Fibroblast of skin of left quadriceps (primary cell): ENCODE results near the gene CFL2.
"Not testable (repeated sequence)": the region's sequence is repeated elsewhere in the genome, so short reads cannot be mapped to it uniquely, and the experiment has no call there.

Experiments
- DNase-seq, 2 experiments: peaks; one replicate each; pipeline ENCODE4 v3.0.0-alpha.2; 2013; ENCODE audit warnings: low read depth in 2 of 2

The CFL2 gene

DNA sequence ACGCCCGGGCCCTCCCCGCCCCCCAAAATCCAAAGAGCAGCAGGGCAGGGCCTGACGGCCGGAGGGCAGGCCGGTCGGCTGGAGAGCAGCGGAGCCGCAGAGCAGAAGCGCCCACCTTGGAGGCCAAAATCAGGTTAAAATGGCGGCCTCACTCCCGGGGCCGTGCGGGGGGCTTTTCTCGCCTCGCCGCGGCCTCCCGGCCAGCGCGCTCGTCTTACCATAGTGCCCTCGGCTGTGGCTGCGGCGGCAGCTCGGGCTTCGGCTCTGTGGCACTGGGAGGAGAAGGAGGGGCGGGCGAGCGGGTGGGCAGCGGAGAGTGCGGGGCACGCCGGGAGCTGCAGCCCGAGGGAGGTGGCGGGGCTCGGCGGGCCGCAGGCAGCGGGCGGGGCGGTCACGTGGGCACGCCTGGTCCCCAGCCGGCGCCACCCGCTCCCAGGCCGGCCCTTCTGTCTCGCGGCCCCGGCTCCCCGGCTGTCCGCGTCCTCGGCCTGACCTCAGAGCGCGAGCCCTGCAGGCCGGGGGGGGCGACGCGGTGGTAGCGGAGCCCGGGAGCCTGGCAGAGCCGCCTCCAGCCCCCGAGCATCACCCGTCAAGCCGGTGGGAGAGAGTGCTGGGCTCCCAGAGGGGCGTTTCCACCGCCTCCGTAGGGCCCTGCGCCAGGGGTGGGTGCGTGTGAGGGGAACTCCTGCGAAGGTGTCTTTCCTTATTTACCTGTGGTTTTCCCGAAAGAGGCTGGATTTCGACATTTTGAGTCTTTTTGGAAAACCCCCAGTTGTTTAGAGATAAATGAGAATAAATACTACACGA lies at the start of gene CFL2:
Gene CFL2, minus strand, starts transcription at position 274 of the 807 bp plus-strand sequence. Its CDS starts 53 bp downstream, at position 221.
- DNase-seq = no peak

DNA sequence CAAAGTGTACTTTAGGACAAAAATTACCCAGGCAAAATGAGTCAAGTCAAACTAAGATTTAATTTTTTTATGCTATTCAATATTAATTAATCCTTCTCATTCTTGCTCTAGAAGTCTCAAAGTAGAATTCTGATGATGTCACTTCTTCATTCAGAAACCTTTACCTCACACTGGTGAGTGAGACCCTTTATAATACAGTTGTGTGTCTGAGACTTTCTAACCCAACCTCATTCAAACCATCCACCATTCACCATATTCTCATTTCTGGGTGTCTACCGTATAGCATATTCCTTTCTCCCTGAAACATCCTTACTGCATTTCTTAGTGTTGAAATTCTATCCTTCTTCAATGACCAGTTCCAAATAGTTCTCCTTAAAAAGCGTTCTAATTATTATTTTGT lies 40.8 kb upstream of the CFL2 start:
- no peak for DNase-seq

DNA sequence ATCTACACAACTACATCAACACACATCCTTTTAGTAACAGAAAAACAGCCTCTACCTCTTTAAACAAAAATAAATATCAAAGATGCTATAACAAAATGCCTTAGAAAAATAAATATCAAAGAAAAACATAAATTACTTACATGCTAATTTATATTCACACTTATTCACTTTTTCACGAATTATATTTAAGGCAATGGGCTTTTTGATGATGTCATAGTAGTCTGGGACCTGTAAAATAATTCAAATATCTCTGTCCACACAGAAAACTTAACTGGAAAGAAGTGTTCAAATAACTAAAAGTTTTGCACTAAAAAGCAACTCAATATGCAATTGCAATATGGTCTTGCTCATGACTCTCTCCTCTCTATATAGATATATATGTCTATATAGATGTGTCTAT lies 40.3 kb upstream of the CFL2 start:
- DNase-seq = no peak

DNA sequence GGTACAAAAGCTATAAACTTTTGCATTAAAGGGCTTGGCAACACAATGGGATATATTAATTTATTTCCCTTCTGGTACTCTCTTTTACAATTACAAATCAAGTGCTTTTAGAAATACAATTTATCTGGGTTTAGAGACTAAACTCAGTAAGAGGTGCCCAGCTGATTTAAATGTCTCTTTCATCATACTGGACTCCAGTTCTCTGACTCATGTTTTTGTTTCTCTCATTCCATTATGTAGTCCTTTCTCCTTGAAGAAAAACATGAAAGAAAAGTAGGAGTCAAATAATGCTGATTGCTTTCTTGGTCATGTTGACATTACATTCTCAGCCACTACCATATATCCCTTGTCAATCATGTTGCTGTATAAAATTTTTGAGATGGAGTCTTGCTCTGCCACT lies 36.3 kb upstream of the CFL2 start:
- no peak for DNase-seq

DNA sequence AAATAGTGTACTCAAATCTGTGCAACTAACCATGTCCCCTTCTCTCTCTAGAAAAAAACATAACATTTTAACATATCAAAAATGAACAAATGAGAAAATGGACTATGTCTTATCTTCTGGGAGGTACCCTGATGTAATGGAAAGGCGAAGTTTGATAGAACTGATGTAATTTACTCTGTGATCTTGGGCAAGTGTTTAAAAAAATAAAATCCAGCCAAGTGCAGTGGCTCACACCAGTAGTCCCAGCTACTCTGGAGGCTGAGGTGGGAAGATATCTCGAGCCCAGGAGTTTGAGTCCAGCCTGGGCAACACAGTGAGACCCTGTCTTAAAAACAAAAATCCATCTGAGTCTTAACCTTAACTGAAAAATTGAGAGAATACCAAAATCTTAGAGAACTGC lies 35.8 kb upstream of the CFL2 start:
- DNase-seq = no peak

DNA sequence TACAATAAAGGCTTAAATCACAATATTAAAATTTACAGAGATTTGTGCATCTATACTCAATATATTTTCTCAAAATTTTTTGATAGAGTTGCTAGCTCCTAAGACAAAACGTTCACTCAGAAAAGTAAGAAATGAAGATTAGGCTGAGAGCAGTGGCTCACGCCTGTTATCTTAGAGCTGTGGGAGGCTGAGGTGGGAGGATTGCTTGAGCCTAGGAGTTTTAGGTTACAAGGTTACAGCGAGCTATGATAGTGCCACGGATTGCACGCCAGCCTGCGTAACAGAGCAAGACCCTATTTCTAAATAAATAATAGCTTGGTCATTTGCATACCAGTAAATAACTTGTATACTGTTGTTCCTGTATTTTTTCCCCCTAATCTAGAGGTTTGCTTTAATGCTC lies 35.0 kb upstream of the CFL2 start:
- no peak for DNase-seq

DNA sequence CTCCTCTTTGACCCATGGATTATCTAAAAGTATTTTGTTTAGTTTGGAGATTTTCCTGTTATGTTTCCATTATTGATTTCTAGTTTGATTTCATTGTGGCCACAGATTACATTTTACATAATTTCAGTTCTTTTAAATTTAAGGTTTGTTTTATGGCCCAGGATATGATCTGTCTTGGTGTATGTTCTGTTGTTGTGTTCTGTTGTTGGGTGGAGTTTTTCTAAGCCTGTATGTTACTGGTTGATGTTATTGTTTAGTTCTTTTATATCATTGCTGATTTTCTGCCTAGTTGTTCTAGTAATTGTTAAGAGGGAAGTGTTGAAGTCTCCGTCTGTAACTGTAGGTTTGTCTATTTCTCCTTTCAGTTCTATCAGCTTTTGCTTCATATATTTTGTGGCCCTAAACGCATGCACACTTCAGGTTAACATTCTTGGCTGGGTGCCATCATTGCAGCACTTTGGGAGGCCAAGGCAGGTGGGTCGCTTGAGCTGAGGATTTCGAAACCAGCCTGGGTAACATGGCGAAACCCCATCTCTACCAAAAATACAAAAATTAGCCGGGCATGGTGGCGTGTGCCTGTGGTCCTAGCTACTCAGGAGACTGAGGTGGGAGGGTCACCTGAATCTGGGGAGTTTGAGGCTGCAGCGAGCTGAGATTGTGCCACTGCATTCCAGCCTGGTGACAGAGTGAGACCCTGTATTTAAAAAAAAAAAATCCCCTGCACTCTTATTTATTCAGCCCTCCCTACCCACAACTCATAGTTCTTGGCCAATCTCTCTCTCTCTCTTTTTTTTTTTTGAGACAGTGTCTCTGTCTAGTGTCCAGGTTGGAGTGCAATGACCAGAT lies 28.1 kb upstream of the CFL2 start:
- DNase-seq = no peak

DNA sequence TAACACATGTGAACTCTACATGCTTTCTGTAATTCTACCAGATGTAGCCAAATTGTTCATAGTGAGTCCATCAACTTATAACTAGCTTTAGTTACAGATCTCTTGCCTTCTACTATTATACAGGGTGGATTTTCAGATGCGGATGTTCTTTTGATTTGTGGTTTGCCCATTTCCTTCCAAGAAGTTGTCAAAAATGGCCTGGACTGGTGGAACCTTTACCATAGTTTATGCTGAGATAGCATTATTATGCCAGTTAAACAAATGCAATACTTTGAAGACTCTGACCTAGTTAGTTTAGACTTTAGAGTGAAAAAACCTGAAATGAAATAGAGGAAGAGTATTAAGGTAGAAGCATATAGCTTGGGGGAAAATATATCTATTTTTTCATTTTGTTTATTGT lies 27.4 kb upstream of the CFL2 start:
- no peak for DNase-seq

DNA sequence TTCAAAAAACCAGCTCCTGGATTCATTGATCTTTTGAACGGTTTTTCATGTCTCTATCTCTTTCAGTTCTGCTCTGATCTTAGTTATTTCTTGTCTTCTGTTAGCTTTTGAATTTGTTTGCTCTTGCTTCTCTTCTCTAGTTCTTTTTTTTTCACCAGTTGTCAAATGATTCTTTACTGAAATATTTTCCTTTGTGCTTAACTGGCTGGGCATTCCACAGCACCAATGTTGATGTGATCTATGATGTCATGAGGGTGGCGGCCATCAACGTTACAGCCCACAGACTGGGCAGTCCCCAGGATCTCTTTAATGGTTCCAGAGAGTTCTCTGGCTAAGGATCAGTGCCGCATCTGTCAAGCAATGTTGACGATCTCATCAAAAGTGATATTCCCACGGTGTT lies 25.7 kb upstream of the CFL2 start:
- not testable (repeated sequence) for DNase-seq

DNA sequence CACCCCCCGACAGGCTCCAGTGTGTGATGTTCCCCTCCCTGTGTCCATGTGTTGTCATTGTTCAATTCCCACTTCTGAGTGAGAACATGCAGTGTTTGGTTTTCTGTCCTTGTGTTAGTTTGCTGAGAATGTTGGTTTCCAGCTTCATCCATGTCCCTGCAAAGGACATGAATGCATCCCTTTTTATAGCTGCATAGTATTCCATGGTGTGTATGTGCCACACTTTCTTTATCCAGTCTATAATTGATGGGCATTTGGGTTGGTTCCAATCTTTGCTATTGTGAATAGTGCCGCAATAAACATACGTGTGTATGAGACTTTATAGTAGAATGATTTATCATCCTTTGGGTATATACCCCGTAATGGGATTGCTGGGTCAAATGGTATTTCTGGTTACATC lies 22.7 kb upstream of the CFL2 start:
- not testable (repeated sequence) for DNase-seq

DNA sequence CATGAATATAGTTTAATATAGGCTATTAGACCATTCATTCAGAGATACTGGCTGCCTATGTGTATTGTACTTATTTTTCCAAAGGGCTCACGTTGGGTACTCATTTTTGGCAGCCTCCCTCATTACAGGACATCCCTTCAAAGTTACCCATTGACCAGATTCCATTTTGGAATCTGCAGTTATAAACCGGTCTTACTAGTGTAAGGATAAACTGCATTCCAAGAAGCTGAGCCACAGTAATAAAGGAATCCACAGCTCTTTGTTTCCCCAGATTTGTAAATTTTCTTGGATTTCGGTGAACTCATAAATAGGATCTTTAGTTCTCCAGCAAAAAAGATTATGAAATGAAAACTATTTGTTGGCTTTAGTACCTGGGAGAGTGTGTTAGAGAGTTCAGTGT lies 18.9 kb upstream of the CFL2 start:
- peak in 1 of 2 experiments; percentile 49 for DNase-seq

DNA sequence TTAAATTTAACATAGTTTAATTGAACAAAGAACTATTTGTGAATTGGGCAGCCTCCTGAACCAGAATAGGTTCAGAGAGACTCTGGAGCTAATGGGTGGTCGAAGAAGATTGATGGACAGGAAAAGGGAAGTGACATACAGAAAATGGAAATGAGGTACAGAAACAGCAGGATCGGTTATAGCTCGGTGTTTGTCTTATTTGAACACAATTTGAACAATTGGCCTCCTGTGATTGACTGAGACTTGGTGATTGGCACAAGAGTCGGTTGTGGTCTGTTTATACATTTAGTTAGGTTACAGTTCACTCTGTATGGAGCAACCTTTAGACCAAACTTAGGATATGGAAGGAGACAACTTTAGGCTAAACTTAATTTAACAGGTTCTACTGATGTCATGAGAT lies 18.4 kb upstream of the CFL2 start:
- DNase-seq = no peak

DNA sequence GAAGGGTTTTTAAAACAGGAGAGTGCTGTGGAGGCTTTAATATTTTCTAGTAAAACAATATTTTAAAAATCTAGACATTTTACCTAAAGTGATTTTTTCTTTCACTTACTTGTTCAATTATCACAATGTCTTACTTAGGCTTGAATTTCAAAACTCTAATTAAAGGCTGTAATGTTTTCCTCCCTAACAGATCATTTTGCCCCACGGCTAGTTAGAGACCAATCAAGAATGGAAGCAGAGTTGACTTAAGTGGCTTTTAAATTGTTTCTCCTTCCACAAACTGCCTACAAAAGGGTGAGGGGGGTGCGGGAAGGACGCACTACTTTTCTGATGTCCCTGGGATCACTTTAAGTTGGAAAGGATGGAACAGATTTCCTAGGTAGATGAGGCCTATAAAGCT lies 9.5 kb upstream of the CFL2 start:
- DNase-seq = no peak

DNA sequence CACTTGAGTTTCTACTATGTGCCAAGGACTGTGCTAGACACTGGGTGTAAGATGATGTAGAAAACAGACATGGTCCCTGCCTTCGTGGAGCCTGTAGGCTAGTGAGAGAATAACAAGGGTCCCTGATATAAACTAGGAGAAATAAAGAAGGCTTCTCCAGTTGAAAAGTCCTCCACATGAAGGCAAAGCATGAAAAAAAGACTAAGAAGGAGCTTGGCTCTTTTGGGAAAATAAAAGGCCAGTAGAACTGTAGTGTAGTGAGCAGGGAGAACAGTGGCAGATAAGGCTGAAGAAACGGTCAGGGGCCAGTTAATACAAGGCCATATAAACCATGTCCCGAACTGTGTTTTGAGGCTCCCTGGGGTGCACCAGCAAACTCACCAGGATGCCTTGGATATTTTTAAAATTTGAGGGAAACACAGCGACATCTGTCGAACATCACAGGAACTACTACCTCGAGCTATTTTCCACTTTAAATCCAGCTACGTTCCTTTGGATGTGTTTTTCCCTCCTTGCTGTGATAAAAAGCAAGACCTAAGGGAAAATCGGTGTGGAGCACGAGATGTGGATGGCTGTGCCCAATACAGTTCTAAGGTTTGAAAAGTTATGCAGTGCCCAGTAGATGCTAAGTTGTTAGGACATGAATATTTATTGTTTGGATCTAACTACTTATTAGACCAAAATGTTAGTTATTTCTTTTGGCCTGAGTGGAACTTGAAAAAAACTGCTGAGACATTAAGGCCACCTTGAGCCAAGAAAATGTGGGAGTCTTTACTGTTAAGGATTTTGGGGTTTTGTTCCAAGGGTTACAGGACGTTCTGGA lies 8.5 kb upstream of the CFL2 start:
- peak; percentile 52 to 61 for DNase-seq

DNA sequence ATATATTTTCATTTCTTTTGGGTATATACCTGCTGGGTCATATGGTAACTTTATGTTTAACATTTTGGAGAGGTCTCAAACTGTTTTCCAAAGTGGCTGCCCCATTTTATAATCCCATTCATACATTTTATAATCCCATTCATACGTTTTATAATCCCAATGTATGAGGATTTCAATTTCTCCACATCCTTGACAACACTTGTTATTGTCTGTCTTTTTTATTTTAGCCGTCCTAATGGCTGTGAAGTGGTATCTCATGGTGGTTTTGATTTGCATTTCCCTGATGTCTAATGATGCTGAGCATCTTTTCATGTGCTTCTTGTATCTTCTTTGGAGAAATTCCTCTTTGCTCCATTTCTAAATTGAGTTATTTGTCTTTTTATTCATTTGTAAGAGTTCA lies 6.7 kb upstream of the CFL2 start:
- DNase-seq = no peak

DNA sequence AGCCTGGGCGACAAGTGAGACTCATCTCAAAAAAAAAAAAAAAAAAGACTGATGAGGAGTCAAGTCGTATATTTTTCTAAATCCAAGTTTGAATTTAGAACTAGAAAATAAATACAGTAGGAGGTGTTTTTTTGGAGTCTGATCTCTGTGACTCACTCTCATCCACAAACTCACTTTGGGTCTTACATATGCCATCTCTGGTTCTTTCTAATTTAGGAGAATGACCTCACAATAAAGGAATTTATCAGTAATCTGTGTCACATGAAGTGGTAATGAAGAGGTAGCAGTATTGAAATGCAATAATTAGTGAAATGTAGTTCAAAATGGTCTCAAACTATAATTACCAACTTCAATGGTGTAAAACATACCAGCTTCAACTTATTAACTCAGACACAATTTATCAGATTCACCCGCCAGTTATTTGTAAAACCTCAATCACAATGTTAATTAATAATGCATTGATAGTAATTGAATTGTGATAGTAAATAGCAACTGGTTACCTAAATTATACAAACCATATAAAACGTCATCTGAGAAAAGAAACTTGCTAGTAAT lies 4.4 kb upstream of the CFL2 start:
- DNase-seq = peak in 1 of 2 experiments; percentile 50

DNA sequence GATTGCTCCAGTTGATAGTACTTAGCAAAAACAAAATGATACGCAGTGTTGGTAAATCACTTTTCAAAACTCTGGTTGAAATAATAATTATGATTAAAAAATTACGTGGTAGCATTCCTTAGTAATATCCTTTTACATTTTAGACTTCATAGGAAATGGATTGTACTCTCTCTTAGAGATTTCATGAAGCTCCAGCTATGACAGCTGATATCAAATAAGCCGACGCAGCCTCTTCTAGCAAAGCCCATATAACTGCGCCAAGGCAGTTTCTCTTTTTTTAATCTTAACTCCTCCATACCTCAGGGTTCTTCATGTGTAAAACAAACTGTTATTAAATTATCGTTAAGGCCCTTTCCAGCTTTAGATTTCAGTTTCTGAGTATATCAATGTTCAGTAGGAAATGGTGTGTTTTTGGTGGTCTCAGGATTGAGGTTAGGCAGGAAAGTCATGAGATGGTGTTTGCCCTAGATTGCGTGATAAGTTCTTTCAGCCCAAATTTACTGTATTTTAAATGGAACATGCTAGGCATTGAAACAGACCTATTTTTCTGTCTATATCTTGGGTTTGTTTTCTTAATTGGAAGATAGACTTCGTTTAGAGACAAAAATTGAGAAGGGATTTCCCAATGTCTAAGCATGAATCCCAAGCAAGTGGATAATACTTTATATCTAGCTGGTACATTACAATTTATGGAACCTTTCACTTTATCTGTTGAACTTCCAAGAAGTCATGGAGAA lies 902 bp upstream of the CFL2 start:
- no peak for DNase-seq

DNA sequence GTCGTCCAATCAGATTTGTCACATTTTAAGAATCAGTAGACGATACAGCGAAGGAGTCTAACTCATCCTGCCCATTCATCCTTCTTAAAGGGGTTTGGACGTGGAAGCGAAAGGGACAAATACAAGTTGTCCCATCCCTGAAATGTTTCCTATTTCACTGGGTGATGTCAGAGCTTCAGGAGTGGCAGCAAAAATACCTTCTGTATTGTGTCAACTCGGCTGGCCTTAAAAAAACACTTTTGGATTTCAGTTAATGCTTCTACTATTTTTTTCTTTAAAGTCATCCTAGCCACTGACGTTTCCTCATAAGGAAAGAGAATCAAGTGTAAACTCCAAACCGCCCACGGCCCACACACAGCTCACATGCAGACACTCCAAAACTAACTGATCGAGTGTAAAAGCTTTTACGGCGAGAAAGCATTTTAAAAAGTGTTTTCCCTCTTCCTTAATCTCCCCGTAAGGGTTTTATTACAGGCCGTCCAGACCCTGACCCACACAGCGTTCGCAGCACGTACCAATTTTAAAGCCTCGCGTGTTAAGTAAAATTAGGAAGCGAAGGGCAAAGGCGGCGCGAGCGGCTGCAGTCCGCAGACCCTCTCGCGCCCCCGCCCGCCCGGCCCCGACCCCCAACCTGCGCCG lies 593 bp downstream of the CFL2 start:
- DNase-seq = no peak

DNA sequence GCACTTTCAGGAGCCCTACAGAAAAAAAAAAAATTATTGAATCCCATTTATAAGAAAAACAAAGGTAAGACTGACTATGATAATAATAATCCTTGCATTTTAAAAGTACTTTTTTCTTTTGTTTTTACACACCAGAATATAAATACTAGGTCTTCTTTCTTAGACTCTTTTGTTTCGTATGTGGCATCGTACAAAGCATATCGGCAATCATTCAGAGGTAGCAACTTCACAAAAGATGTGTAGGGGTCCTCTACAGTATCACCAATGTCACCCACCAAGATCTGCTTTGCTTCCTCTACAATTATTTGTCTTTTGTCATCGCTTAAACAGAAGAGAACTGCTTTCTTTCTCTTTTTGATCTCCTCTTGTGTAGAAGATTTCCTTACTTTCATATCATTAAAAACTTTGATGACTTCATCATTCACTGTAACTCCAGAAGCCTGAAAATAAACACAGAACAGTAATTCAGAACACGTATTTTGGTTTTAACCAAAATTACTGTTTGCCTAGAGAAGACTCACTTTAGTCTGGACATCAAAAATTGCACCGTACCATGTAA lies 1.2 kb downstream of the CFL2 start:
- DNase-seq = no peak
